Stimulated activated CD8-positive, alpha-beta memory T cell treated with anti-CD3 and anti-CD28 coated beads, Interleukin-2, amount 100 ng/mL, for 1 hour (primary cell): ENCODE results near the gene NAA60.

Source experiments
- DNase-seq, 2 donors: peaks; one replicate each; pipeline ENCODE4 v3.0.0-alpha.2; 2020; ENCODE audit warnings: low read depth in 2 of 2

The NAA60 gene

GRCh38 chr16:3443108-3444031 lies at the start of gene NAA60, which contains the start of gene ZNF597:
Gene NAA60 (plus strand): TSS chr16:3443680. CDS start chr16:3476228, 32,548 bp downstream.
Gene ZNF597 (minus strand): TSS chr16:3443504. CDS start chr16:3443153, 351 bp downstream.
- DNase-seq, result peak; percentile 27 to 59

GRCh38 chr16:3400446-3400778 lies 43.1 kb upstream of the NAA60 start:
- no peak for DNase-seq

- peak; percentile 94 to 97 for DNase-seq
Measured at GRCh38 chr16:3400779-3401688, 42.4 kb upstream of the NAA60 start, which contains the start of the genes ZNF174 and ZSCAN32. Gene ZNF174 (plus strand): TSS chr16:3401215. CDS start chr16:3402005, 790 bp downstream. Gene ZSCAN32 (minus strand): TSS chr16:3401004. CDS start chr16:3397557, 3,447 bp downstream.

- DNase-seq, result no peak
Measured at GRCh38 chr16:3401719-3402397, 41.6 kb upstream of the NAA60 start.

GRCh38 chr16:3408561-3409197 lies 34.8 kb upstream of the NAA60 start:
- no peak for DNase-seq

GRCh38 chr16:3413730-3414379 lies 29.6 kb upstream of the NAA60 start:
- no peak for DNase-seq

- peak; percentile 3 to 24 for DNase-seq
Measured at GRCh38 chr16:3431779-3432219, 11.7 kb upstream of the NAA60 start.

GRCh38 chr16:3434373-3434772 lies 9.1 kb upstream of the NAA60 start:
- DNase-seq, result no peak

GRCh38 chr16:3439637-3440036 lies 3.8 kb upstream of the NAA60 start:
- no peak for DNase-seq

GRCh38 chr16:3444032-3444388 lies 530 bp downstream of the NAA60 start:
- DNase-seq, result no peak

- DNase-seq, result no peak
Measured at GRCh38 chr16:3454093-3454492, 10.6 kb downstream of the NAA60 start.

GRCh38 chr16:3454631-3455147 lies 11.2 kb downstream of the NAA60 start:
- DNase-seq, result no peak

- peak; percentile 75 to 81 for DNase-seq
Measured at GRCh38 chr16:3457434-3458252, 14.2 kb downstream of the NAA60 start.

- no peak for DNase-seq
Measured at GRCh38 chr16:3458278-3458851, 14.9 kb downstream of the NAA60 start.

GRCh38 chr16:3458852-3459361 lies 15.4 kb downstream of the NAA60 start:
- DNase-seq, result no peak

- DNase-seq, result no peak
Measured at GRCh38 chr16:3459401-3460090, 16.1 kb downstream of the NAA60 start.

- no peak for DNase-seq
Measured at GRCh38 chr16:3460121-3460520, 16.6 kb downstream of the NAA60 start.

- DNase-seq, result no peak
Measured at GRCh38 chr16:3460585-3460984, 17.1 kb downstream of the NAA60 start.
